HCT116 (cell line): ENCODE data around the gene IGF2BP1. TPM values are rescaled to one million over a fixed set of nuclear protein-coding genes. Genes with fewer than 3 reads are reported as not detected.
A peak's percentile ranks its signal among the peaks of the same experiment; 100 is the strongest.

Experiments
- ATAC-seq: fragments of 200-7000 bp; cut with Tn5 transposase; 2 replicates; pipeline ENCODE4 v1.9.1; 2020; ENCODE audit warnings: mild to moderate bottlenecking, moderate library complexity
- BruUV-seq: library from RNA; stranded (reverse); fragments of 400-500 nt; replicated peaks from 2 replicates; lab custom pipeline; 2021; lab: Mats Ljungman, UMichigan
- CTCF ChIA-PET: fragments of 300-600 bp; sonication (Branson Sonifier 250); formaldehyde crosslinking; loops from one replicate; lab custom pipeline; 2021; ENCODE audit warnings: antibody characterized with exemption; lab: Charles Lee
- POLR2A ChIA-PET: fragments of 300-600, 350-600 bp; sonication (Branson Sonifier 250); formaldehyde crosslinking; loops from one replicate; lab custom pipeline; 2021; ENCODE audit warnings: antibody characterized with exemption; lab: Charles Lee
- RAD21 ChIA-PET, 2 experiments: fragments of 300-600 bp; sonication (Branson Sonifier 250); formaldehyde crosslinking; loops; one replicate each; lab custom pipeline; 2023; ENCODE audit warnings: low total read pairs in 2 of 2; ENCODE audit not compliant: uncharacterized antibody in 2 of 2, unreplicated experiment in 2 of 2, low non-redundant PET in 1 of 2; lab: Charles Lee
- DNase-seq: peaks from one replicate; pipeline ENCODE4 v3.0.0-alpha.2; 2010; ENCODE audit warnings: low read depth, low spot score
- H2AFZ ChIP-seq: fragments of 200-600 bp; shearing (Covaris generic), sonication (generic); 2 replicates; pipeline ENCODE4 v1.6.1; 2017; ENCODE audit warnings: low read depth, mixed run types, mixed read lengths, antibody characterized with exemption, low read length; ENCODE audit not compliant: poor library complexity, severe bottlenecking
- H3K27ac ChIP-seq: 2 replicates; pipeline ENCODE4 v1.5.1; 2012; ENCODE audit warnings: low read depth, low read length
- H3K27me3 ChIP-seq: fragments of 200-600 bp; sonication (generic); 2 replicates; pipeline ENCODE4 v1.6.1; 2016; ENCODE audit warnings: mixed run types, low read length, mixed read lengths; ENCODE audit not compliant: insufficient read depth
- H3K36me3 ChIP-seq, 2 experiments: fragments of 200-500 bp in 1 of 2; fragments of 200-600 bp in 1 of 2; sonication (Bioruptor generic) in 1 of 2; sonication (generic) in 1 of 2; 2 replicates each; pipeline versions ENCODE4 v1.5.1 to v1.6.1; 2014 to 2016; ENCODE audit warnings: low read length in 2 of 2, inconsistent platforms in 1 of 2, mixed read lengths in 1 of 2, mixed run types in 1 of 2; ENCODE audit not compliant: insufficient read depth in 2 of 2, control insufficient read depth in 1 of 2
- H3K4me1 ChIP-seq, 2 experiments: fragments of 200-600 bp in 1 of 2; sonication (generic) in 1 of 2; 2 replicates each; pipeline versions ENCODE4 v1.5.1 to v1.6.1; 2012 to 2017; ENCODE audit warnings: low read length in 2 of 2, inconsistent platforms in 1 of 2, mild to moderate bottlenecking in 1 of 2, mixed read lengths in 1 of 2, mixed run types in 1 of 2, moderate library complexity in 1 of 2; ENCODE audit not compliant: insufficient read depth in 2 of 2, control insufficient read depth in 1 of 2
- H3K4me2 ChIP-seq: fragments of 200-600 bp; sonication (generic); 2 replicates; pipeline ENCODE4 v1.6.1; 2017; ENCODE audit warnings: mixed run types, low read length, mixed read lengths
- H3K4me3 ChIP-seq, 2 experiments: fragments of 200-600 bp in 1 of 2; sonication (generic) in 1 of 2; replicated peaks in 1 of 2; 2 replicates each; pipeline ENCODE4 v1.5.1; 2011 to 2016; ENCODE audit warnings: low read length in 2 of 2, control low read depth in 1 of 2, low read depth in 1 of 2, mild to moderate bottlenecking in 1 of 2, mixed read lengths in 1 of 2, mixed run types in 1 of 2
- H3K79me2 ChIP-seq: fragments of 200-600 bp; sonication (generic); 2 replicates; pipeline ENCODE4 v1.6.1; 2017; ENCODE audit warnings: mild to moderate bottlenecking, mixed run types, low read length, moderate library complexity, mixed read lengths; ENCODE audit not compliant: insufficient read depth
- H3K9ac ChIP-seq: fragments of 200-600 bp; sonication (generic); 2 replicates; pipeline ENCODE4 v1.6.1; 2016; ENCODE audit warnings: low read length, mixed read lengths
- H3K9me2 ChIP-seq: fragments of 200-600 bp; sonication (generic), shearing (Covaris generic); 2 replicates; pipeline ENCODE4 v1.6.1; 2017; ENCODE audit warnings: mixed run types, mild to moderate bottlenecking, moderate library complexity; ENCODE audit not compliant: insufficient read depth
- H3K9me3 ChIP-seq, 2 experiments: fragments of 200-500 bp in 1 of 2; fragments of 200-600 bp in 1 of 2; sonication (Bioruptor generic) in 1 of 2; sonication (generic) in 1 of 2; 2 replicates each; pipeline ENCODE4 v1.6.1; 2014 to 2017; ENCODE audit warnings: low read length in 2 of 2, mixed read lengths in 2 of 2, inconsistent platforms in 1 of 2, low read depth in 1 of 2, mild to moderate bottlenecking in 1 of 2, mixed run types in 1 of 2, moderate library complexity in 1 of 2; ENCODE audit not compliant: control insufficient read depth in 1 of 2, insufficient read depth in 1 of 2
- H4K20me1 ChIP-seq: fragments of 200-600 bp; sonication (generic), shearing (Covaris generic); 2 replicates; pipeline ENCODE4 v1.6.1; 2017; ENCODE audit warnings: mixed run types, mild to moderate bottlenecking, moderate library complexity; ENCODE audit not compliant: insufficient read depth
- CBX3 ChIP-seq: IDR thresholded peaks from 2 replicates; pipeline ENCODE4 v1.6.1; 2012; ENCODE audit warnings: low read depth
- CEBPB ChIP-seq: IDR thresholded peaks from 2 replicates; pipeline ENCODE4 v1.6.1; 2012; ENCODE audit warnings: low read depth
- EGR1 ChIP-seq: IDR thresholded peaks from 2 replicates; pipeline ENCODE4 v1.6.1; 2012; ENCODE audit warnings: low read depth
- ELF1 ChIP-seq: IDR thresholded peaks from 2 replicates; pipeline ENCODE4 v1.6.1; 2012; ENCODE audit warnings: low read depth, borderline replicate concordance
- EZH2 ChIP-seq: fragments of 200-600 bp; sonication (generic); IDR thresholded peaks from 2 replicates; pipeline ENCODE4 v1.6.1; 2017; ENCODE audit warnings: antibody characterized with exemption, mixed run types
- RAD21 ChIP-seq: IDR thresholded peaks from 2 replicates; pipeline ENCODE4 v1.6.1; 2012; ENCODE audit warnings: low read depth, mild to moderate bottlenecking
- SIN3A ChIP-seq: IDR thresholded peaks from 2 replicates; pipeline ENCODE4 v1.6.1; 2012; ENCODE audit warnings: low read depth
- TCF7L2 ChIP-seq: IDR thresholded peaks from 2 replicates; pipeline ENCODE4 v1.7.0; 2011; ENCODE audit warnings: borderline replicate concordance, inconsistent platforms; ENCODE audit not compliant: insufficient read depth, insufficient read length; ENCODE audit errors: extremely low read depth
- YY1 ChIP-seq: IDR thresholded peaks from 2 replicates; pipeline ENCODE4 v1.6.1; 2011; ENCODE audit warnings: low read length, low read depth, moderate library complexity, mild to moderate bottlenecking; ENCODE audit not compliant: insufficient replicate concordance; ENCODE audit errors: extremely low read depth
- intact Hi-C: fragments of 100-400 bp; cut with micrococcal nuclease; formaldehyde crosslinking; loops from 2 replicates; pipeline ENCODE4 v1.10.0; 2022
- total RNA-seq: library from RNA; stranded (reverse); gene quantifications from one replicate; pipeline ENCODE4 v1.2.1, GENCODE V29; 2021; ENCODE audit not compliant: unreplicated experiment
- TF ChIP-seq, protein P1 (sequence below): IDR thresholded peaks from 2 replicates; pipeline ENCODE4 v1.6.1; 2012
- TF ChIP-seq, protein P2 (sequence below): IDR thresholded peaks from 2 replicates; pipeline ENCODE4 v1.6.1; 2012; ENCODE audit warnings: low read depth
- TF ChIP-seq, protein P3 (sequence below), 3 experiments: fragments of 200-600 bp in 1 of 3; sonication (generic) in 1 of 3; IDR thresholded peaks in 2 of 3; conservative IDR thresholded peaks in 1 of 3; 2 replicates each; pipeline ENCODE4 v1.5.1; 2012 to 2017; ENCODE audit warnings: low read depth in 2 of 3, low read length in 2 of 3, antibody characterized with exemption in 1 of 3, borderline replicate concordance in 1 of 3, control low read depth in 1 of 3, mild to moderate bottlenecking in 1 of 3, mixed read lengths in 1 of 3, mixed run types in 1 of 3, moderate library complexity in 1 of 3; ENCODE audit not compliant: insufficient read depth in 1 of 3

Gene IGF2BP1
- total RNA-seq, 1 experiment from 2014 or later = 0.91 TPM

DNA sequence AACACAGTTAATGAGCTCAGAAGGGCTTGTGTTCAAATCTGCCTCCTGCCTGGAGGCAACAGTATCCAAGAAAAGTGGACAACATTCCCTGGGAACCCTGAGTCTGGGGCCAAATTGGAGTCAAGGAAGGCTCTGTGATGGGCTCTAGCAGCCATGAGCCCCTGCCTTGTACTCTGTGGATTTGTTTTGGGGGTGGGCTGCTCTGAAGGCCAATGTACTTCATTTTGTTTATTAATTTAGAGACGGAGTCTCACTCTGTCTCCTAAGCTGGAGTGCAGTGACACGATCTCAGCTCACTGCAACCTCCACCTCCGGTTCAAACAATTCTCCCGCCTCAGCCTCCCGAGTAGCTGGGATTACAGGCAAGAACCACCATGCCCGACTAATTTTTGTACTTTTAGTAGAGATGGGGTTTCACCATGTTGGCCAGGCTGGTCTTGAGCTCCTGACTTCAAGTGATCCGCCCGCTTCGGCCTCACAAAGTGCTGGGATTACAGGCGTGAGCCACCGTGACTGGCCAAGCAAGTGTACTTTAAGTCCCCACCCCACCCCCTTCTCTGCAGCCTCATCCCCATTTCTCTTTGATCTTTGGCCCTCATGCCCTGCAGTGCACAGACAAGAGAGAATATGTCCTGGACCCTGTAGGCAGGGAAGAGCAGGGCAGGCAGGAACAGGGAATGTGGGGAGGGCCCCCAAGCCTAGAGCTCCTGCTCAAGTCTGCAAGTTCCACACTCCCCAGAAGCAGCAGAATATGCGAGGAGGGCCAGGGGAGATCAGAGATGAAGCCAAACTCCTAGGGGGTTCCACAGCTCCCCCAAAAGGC, 26.1 kb upstream of the IGF2BP1 start:
- DNase-seq = no peak
- H2AFZ ChIP-seq = peak overlapping the region; percentile 13
- CTCF ChIA-PET = no interaction called here

More for the DNA sequence above, 26.1 kb upstream of the IGF2BP1 start:
- peak; percentile 12 for ATAC-seq
- no peaks in the 10 kb centered on the region for H3K9me2 ChIP-seq
- H3K4me3 ChIP-seq = no peak overlapping the region
- peaks cover 46 to 50% of the 10 kb centered on the region in 2 experiments for H3K4me1 ChIP-seq
- H3K27ac ChIP-seq = no peak overlapping the region
- H3K36me3 ChIP-seq = no peaks in the 10 kb centered on the region
- TF ChIP-seq SIN3A = no peak
- no peak for TF ChIP-seq ELF1
- no peak for TF ChIP-seq EGR1
- no peak for TF ChIP-seq CEBPB
- TF ChIP-seq RAD21 = no peak
- peak; percentile 75 for TF ChIP-seq TCF7L2
- no peak for TF ChIP-seq CBX3
- TF ChIP-seq, protein P1, sequence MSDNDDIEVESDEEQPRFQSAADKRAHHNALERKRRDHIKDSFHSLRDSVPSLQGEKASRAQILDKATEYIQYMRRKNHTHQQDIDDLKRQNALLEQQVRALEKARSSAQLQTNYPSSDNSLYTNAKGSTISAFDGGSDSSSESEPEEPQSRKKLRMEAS = no peak
- TF ChIP-seq, protein P2, sequence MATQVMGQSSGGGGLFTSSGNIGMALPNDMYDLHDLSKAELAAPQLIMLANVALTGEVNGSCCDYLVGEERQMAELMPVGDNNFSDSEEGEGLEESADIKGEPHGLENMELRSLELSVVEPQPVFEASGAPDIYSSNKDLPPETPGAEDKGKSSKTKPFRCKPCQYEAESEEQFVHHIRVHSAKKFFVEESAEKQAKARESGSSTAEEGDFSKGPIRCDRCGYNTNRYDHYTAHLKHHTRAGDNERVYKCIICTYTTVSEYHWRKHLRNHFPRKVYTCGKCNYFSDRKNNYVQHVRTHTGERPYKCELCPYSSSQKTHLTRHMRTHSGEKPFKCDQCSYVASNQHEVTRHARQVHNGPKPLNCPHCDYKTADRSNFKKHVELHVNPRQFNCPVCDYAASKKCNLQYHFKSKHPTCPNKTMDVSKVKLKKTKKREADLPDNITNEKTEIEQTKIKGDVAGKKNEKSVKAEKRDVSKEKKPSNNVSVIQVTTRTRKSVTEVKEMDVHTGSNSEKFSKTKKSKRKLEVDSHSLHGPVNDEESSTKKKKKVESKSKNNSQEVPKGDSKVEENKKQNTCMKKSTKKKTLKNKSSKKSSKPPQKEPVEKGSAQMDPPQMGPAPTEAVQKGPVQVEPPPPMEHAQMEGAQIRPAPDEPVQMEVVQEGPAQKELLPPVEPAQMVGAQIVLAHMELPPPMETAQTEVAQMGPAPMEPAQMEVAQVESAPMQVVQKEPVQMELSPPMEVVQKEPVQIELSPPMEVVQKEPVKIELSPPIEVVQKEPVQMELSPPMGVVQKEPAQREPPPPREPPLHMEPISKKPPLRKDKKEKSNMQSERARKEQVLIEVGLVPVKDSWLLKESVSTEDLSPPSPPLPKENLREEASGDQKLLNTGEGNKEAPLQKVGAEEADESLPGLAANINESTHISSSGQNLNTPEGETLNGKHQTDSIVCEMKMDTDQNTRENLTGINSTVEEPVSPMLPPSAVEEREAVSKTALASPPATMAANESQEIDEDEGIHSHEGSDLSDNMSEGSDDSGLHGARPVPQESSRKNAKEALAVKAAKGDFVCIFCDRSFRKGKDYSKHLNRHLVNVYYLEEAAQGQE = no peak
- no peak for TF ChIP-seq EZH2
- TF ChIP-seq, protein P3, sequence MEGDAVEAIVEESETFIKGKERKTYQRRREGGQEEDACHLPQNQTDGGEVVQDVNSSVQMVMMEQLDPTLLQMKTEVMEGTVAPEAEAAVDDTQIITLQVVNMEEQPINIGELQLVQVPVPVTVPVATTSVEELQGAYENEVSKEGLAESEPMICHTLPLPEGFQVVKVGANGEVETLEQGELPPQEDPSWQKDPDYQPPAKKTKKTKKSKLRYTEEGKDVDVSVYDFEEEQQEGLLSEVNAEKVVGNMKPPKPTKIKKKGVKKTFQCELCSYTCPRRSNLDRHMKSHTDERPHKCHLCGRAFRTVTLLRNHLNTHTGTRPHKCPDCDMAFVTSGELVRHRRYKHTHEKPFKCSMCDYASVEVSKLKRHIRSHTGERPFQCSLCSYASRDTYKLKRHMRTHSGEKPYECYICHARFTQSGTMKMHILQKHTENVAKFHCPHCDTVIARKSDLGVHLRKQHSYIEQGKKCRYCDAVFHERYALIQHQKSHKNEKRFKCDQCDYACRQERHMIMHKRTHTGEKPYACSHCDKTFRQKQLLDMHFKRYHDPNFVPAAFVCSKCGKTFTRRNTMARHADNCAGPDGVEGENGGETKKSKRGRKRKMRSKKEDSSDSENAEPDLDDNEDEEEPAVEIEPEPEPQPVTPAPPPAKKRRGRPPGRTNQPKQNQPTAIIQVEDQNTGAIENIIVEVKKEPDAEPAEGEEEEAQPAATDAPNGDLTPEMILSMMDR (IDR thresholded peaks at IDR 0.05 in 2 of 3, conservative IDR thresholded peaks at IDR 0.05 in 1 of 3; ENCODE audit: borderline replicate concordance in 1 of 3, insufficient read depth in 1 of 3, low read depth in 2 of 3, low read length in 2 of 3) = 0 out of 6 replicates have a peak, but pooled peaks of 1 of the 3 experiments have one; percentile 2
- TF ChIP-seq YY1 = no peak
- no peaks in the 10 kb centered on the region for H3K79me2 ChIP-seq
- no peaks in the 10 kb centered on the region for H4K20me1 ChIP-seq
- H3K4me2 ChIP-seq = peak overlapping the region; percentile 74
- intact Hi-C loops = no loop called here
- RAD21 ChIA-PET = no interaction called here
- no peaks in the 10 kb centered on the region for H3K9me3 ChIP-seq
- POLR2A ChIA-PET = interaction anchor here (0.6 to 4.2 kb wide), 4 partner anchors 10 to 207 kb away, joined by 3 to 17 read pairs (median 4); partner anchors contain the start of gene SNF8
- H3K27me3 ChIP-seq = no peaks in the 10 kb centered on the region
- no peak overlapping the region for H3K9ac ChIP-seq
- no TSS peak for BruUV-seq
